ENCODE measurements around the gene PRKAG3. TPM values are rescaled to one million over a fixed set of nuclear protein-coding genes. Genes with fewer than 3 reads are reported as not detected.
"Not testable (repeated sequence)": the region's sequence is repeated elsewhere in the genome, so short reads cannot be mapped to it uniquely, and the experiment has no call there.

Gene PRKAG3
- total RNA-seq, 1 donor from 2014 or later: not detected

DNA sequence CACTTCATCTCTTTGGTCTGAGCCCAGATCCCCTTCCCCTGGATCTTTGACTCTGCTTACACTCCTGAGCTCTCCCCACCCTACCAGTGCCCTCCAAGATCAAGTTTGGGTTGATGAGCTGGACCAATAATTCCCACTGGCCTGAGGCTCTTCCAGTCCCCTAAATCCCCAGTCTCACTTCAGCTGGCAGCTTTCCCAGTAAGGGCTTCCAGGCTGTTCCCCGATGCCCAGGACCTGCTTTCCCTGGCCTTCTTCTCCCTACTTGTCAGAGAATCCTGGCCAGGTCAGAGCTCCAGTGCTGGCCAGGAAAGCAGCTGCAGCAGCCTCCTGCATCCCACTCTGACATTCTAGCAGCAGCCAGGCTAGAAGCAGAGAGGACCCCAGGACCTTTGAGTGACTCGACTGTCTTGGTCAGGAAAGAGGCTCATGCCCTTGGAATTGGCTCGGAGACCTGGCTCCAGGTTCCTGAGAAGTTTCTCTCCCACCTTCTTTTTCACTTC, 31.5 kb upstream of the PRKAG3 start:
- DNase-seq (ENCODE audit: low read depth, low spot score): no peak

DNA sequence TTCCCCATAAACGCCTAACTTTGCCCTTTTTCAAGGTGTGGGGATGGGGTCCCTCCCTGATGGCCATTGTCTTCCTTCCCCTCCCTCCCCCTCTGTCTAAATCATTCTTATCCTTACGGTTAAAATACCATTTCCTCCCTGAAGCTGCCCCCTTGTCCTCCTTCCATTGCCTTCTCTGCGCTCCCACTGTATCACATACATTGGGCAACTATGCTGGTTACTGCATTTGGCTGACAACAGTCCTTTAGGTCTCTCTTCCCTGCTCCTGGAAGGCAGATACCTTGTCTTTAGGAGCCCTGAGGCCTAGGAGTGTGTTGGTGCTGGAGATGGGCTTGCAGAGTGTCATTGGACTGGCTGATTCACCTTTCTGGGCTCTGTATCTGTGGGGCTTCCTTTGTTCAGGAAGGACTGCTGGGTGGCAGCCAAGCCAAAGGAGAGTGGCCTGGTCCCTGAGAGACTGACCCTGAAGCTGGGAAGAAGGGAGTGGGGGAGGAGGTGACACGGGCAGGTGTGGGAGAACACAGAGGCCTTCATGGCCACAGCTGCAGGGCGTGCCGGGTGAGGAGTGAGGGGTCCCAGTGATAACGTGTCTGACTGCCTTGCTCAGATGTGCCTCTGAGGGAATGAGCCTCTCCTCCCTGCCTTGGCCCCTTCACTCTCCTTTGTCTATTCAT, 30.2 kb upstream of the PRKAG3 start:
- no peak for DNase-seq (ENCODE audit: low read depth, low spot score)

DNA sequence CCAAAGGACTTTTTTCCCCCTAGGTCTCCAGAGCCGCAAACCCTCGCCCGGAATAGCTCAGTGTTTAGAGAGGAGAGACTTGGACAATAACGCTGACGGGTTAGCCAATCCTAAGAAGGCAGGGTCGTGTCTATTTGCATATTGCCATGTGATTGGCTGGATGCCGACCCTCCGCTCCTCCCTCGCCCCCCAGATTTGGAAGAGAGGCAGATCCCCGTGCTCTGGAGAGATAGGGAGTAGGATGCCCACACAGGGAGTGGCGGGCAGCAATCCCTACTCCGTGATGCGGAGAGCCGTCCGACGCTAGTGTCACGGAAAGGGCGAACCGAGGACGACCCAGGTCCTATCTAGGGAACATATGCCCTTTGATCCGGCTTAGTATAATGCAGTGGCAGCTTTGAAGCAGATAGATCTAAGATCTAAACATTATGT, 29.4 kb upstream of the PRKAG3 start:
- DNase-seq (ENCODE audit: low read depth, low spot score): no peak

DNA sequence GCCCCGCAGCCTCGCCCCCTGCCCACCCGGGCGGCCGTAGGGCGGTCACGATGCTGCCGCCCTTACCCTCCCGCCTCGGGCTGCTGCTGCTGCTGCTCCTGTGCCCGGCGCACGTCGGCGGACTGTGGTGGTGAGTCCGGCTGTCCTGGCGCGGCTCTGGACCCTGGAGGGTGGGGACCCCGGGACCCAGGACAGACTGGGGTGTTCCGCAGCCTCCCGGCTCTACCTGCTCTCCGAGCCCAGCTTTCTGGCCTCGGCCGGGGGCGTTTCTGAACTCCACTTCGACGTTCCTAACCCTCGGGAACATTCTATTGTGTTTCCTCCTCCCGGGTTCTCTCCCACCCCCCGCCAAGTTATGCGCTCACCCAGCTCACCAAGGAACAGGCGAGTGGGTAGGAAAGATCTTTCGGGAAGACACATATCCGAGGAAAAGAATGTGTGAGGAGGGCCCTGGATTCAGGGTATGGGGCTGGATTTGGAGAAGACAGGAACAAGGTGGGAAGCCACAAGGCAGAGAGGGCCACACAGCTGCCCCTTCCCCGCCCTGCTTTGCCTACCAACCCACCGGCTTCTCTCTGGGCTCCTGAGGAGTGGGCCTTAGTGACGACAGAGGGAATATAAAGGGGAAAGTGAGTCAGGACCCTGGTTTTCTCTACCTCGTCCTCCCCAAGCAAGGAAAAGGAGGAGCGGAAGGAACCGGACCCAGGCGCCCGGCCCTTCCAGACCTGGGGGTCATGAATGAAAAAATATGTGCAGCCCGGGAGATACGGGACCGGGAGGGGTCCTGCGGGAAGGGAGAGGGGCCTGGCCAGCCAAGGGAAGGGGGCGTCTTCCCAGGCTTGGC, 28.6 kb upstream of the PRKAG3 start:
- DNase-seq (ENCODE audit: low read depth, low spot score): no peak

DNA sequence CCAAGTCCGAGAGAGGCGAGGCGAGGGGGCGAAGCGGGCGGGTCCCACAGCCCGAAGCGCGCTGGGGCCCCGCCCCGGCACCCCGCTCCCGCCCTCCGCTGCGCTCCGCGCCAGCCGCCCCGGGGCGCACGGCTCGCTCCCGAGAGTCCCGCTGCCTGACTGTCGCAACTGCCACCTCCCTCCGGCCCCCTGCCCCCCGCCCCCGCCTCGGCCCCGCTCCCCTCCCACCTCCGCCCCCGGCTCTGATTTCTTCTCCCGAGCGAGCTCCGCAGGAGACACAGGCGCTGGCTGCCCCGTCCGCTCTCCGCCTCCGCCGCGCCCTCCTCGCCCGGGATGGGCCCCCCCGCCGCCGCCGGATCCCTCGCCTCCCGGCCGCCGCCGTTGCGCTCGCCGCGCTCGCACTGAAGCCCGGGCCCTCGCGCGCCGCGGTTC, 28.0 kb upstream of the PRKAG3 start, which contains the start of gene WNT6:
Gene WNT6 (plus strand): TSS at position 250 of the 432 bp plus-strand sequence. CDS start 233 bp downstream, outside the sequence.
- DNase-seq (ENCODE audit: low read depth, low spot score): no peak

DNA sequence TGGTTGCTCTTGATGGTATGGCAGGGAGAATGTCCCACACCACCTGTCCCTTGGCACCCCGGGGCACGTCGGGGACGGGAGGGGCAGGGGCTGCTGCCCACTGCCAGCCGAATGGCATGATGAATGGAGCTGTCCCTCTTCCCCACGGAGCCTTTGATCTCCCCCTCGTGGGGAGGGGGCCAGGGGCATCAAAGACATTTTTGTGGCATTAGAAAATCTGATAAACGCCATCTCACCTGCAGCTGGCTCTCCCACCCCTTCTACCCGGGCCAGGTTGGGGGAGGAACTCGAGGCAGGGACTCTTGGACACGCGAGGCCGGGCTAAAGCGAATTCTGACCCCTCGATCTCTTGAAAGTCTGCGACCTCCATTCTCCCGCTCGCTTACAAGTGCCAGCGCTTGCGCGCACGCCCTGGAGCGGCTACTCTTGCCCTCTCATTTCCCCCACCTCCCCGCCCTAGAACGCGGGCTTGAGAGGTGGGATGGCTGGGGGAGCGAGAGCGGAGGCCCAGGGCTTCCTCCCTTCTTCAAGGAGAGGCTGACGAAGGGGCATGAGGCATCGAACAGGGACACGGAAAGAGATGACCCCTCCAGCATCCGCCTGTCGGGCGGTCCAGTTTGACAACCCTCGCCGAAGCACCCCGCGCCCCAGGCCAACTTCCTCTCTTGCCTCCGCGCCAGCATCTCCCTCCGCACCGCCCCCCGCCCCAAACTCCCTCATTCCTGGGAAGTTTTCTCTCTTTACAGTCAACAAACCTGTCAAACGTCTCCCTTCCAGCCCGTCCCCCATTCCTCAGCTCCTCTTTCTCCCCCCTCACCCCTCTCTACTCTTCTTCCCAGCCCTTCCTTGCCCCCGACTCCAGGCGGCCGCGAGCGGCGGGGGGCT, 27.3 kb upstream of the PRKAG3 start:
- no peak for DNase-seq (ENCODE audit: low read depth, low spot score)

DNA sequence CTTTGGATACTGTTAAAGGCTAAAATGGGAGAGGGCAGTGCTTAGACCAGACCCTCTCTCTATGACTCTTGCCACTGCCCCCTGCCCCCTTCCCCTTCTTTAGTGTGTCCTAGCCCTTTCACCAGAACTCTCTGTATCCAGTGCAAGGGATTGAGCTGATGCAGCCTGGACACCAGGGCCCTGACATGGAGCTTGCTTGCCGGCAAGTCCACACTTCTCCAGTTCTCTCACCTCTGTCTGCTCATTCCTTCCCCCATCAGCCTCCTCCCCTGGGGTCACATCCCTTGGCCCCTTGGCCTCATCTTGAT, 26.5 kb upstream of the PRKAG3 start:
- DNase-seq (ENCODE audit: low read depth, low spot score): no peak

DNA sequence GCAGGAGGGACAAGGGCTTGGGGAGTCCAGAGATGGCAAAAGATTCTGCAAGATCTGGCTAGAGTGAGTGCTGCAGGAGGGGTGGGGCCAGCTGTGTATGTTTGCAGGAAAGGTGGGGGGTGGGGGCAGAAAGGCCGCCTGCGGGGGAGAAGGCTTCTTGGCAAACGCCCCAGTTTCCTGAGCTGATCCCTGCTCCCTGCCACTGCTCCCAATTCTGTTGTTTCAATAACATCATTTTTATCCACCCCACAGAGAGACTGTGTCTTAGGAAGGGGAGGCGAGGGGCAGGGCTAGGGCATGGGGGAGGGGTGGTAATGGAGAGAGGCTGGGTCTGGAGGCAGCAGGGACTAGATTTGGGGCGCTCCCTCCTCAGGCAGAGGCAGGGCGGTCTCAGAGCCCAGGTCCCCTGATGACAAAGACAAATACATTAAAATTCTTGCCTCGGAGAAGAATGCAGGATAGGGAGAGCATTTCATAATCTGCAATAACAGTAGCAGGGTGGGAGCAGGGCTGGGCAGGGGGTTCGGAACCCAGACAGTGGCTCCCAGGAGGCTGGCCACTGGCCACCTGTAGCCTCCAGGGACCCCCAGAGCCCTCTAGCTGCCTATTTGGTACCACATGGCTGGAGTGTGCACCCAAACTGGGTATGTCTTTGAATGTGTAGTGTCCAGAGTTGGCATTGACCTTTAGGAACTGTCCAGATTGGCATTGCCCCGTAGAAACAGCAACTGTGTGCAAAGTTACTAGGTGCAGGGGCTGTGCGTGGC, 26.0 kb upstream of the PRKAG3 start:
- DNase-seq (ENCODE audit: low read depth, low spot score): no peak

DNA sequence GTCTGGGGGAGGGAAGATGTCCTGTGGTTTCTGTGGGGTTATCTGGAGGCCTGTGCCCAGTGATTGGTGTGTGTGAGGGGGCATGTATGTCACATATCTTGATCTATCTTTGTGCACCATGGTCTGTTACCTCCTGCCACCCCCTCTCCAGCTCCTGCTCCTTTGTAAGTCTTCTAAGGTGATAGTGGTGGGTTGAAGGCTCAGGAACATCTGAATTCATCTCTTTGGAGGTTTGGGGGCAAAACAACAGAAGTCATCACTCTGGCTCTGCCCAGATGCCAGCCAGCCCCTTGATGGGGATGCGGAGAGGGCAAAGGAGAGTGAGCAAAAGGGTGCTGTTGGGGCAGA, 25.3 kb upstream of the PRKAG3 start:
- DNase-seq (ENCODE audit: low read depth, low spot score): no peak

DNA sequence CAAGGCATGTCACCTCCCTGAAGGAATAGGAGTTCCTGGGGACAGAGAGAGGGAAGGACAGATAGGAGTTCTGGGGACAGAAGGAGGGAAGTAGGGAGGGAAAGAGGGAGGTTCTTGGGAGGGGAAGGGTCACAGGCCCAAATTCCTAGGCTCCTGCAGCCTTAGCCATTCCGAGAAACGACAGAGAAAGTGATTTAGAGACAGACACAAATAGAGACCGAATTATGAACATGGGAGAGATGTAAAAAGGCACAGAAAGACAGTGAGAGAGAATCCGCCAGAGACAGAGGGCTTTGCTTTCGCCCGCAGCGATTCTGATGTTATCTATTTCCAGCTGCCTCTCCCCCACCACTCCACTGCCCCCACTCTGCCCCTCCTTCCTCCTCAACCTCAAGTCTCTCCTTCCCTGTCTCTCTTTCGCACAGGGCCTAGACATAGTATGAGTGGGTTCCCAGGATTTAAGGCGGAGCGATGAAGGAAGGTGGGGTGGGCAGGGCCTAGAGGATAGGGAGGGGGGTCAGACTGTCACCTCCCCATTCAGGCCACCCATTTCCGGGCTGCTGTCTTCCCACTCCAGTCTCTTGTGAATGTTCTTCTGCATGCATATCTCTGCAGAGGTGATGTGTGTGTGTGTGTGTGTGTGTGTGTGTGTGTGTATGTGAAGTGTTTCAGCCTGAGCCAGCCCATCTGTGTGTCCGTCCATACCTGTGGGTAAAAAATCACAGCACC, 24.7 kb upstream of the PRKAG3 start:
- DNase-seq (ENCODE audit: low read depth, low spot score): no peak

DNA sequence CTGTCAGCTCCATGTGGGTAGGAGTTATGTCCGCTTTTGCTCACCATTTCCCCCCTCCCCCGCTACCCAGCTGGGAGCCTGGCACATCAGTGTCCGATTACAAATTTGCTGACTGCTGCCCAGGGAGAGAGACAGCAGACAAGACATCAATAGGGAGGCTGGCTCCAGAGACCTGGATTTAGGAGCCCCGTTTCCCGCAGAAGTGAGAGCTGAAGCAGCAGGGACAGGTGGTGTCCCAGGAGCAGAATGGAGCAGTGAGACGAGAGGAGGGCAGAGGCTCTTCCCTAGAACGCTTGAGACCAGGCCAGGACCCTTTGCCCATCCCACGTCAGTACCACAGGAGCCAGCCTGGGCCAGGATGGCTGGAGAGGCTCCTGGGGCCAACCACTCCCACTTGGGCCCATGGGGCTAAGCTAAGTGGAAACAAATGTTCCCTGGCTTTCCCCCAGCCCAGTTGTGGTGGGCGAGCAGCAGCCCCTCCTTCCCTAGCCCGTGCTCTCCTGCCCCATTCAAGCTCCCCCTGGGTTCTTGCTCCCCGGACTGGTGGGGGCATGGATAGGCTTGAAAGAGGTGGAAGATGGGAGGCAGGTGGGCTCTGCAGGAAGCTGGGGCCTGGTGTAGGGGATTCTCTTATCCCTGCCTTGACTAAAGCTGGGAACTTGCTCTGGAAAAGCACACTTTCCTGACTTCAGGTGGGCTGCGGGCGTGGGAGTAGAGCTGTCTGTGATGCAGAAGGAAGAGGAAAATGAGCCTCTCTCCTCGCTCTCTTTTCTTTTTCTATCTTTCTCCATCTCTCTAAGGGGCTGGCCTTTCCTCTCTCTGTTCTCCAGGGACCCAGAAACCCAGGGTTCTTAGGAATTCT, 23.9 kb upstream of the PRKAG3 start:
- DNase-seq (ENCODE audit: low read depth, low spot score): no peak

DNA sequence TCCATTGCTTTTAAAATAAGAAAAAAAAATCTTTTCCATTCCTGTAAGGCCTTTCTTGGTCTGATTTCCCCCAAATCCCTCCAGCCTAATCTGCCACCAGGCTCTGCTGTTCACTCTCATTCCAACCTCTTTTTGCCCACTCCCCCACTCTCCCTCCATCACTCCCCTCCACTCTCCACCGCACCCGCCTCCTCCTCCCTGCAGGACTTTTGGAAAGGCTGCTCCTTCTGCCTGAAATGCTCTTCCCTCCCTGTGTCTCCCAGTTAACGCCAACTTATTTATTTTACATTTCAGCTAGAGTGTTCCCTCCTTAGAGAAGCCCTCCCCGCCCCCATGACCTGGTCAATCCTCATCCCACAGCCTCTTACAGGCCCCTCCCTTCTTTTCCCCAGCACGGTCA, 23.3 kb upstream of the PRKAG3 start:
- DNase-seq (ENCODE audit: low read depth, low spot score): no peak

DNA sequence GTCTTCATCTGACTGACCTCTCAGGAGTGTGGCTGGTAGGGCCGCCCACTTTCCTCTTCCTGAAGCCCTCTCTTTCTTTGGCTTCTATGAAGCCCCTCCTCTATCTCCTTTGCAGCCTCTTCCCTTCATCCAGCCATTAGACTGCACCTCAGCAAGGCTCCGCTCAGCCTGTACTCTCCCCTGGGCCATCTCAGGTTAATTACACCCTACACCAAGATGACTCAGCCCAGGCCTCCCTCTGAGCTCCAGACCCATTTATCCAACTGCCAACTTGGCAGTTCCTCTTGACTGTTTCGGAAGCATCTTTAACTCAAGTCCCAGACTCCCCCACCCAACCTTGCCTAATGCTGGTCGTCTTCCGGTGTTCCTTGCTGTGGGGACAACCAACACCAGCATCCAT, 22.2 kb upstream of the PRKAG3 start:
- no peak for DNase-seq (ENCODE audit: low read depth, low spot score)

DNA sequence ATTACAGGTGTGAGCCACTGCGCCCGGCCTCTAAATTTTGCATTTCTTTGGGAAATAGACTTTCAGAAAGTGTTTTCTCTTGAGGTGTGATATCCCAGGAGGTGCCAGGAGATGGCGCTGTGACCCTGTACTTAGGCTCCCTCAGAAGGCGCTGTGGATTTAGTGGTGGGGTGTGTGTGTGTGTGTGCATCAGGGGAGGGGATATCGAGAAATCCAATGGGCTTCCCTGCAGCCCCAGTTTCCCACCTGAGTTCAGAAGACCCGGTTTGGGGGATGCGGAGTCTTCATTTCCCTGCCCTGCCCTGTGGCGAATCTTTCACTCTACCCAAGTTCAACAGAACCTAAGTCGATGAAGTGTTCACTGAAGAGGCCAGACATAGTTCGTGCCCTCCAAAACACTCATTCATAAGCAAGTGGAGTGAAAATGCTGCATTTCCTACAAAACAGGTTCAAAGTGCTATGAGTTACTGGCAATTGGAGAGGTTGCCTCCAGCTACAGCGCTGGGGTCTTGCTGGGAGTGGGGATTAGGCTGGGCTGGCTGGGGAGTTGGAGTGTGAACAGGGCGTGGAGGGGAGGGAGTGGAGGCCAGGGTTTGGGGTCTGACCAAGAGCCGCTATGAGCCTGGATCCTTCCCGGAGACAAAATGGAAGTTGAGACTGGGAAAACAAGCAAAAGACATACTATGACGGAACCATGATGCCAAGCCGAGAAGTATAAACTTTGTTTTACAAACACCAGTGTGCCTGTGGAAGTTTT, 21.5 kb upstream of the PRKAG3 start:
- DNase-seq (ENCODE audit: low read depth, low spot score): no peak

DNA sequence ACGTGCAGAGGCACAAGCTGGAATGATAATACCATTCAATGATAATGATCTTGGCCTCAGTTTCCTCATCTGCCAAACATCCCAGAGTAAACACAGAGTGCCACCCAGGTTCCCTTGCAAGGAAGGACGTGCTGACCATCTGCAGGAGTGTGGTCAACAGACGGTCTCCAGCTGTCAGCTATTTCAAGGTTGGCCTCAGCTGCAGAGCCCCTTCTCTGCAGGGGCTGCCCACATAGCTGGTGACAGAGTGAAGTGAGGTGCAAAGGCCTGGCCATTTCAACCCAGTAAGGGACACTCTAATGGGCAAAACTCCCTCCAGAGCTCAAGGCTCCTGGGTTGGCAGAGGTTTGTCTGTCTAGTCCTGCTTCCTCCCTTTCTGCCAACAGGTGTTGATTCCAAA, 19.7 kb upstream of the PRKAG3 start:
- DNase-seq (ENCODE audit: low read depth, low spot score): no peak

DNA sequence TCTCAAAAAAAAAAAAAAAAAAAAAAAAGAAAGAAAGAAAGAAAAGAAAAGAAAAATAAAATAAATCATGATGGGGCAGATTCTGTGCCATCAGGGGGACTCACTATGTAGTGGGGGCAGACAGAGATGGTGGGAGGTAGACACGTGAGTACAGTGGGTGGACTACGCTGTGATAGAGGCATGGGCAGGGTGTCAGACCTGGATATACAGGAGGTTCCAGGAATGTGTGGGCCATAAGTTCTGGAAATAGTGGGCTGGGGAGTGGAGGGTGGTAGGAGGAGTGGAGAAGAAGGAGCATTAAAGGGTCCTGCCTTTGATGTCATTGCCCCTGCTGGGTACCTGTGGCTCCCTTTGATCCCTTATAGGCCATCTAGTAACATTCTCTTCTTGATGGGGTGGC, 19.2 kb upstream of the PRKAG3 start:
- DNase-seq (ENCODE audit: low read depth, low spot score): no peak

DNA sequence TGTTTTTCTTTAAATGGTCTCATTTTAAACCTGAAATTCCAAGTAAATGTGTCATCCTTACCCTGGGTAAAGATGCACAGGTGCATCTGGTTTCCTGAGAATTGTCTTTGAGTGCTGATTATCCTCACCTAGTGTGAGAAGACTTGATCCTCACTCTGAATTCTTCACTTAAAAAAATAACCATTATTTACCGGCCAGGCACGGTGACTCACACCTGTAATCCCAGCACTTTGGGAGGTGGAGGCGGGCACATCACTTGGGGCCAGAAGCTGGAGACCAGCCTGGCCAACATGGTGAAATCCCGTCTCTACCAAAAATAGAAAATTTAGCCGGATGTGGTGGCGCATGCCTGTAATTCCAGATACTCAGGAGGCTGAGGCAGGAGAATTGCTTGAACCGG, 18.1 kb upstream of the PRKAG3 start:
- no peak for DNase-seq (ENCODE audit: low read depth, low spot score)

DNA sequence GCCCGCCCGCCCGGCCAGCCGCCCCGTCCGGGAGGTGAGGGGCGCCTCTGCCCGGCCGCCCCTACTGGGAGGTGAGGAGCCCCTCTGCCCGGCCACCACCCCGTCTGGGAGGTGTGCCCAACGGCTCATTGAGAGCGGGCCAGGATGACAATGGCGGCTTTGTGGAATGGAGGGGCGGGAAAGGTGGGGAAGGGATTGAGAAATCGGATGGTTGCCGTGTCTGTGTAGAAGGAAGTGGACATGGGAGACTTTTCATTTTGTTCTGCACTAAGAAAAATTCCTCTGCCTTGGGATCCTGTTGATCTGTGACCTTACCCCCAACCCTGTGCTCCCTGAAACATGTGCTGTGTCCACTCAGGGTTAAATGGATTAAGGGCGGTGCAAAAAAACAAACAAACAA, 15.4 kb upstream of the PRKAG3 start:
- DNase-seq (ENCODE audit: low read depth, low spot score): not testable (repeated sequence)

DNA sequence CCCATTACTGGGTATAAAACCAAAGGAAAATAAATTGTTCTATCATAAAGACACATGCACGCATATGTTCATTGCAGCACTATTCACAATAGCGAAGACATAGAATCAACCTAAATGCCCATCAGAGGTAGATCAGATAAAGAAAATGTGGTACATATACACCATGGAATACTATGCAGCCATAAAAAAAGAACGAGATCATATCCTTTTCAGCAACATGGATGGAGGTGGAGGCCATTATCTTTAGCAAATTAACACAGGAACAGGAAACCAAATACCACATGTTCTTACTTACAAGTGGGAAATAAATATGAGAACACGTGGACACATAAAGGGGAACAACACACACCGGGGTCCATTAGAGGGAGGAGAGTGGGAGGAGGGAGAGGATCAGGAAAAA, 12.7 kb upstream of the PRKAG3 start:
- not testable (repeated sequence) for DNase-seq (ENCODE audit: low read depth, low spot score)
